Jurkat, Clone E6-1 (cell line): ENCODE measurements around the gene RING1.
"Not testable (repeated sequence)": the region's sequence is repeated elsewhere in the genome, so short reads cannot be mapped to it uniquely, and the experiment has no call there.

Experiments
- DNase-seq: peaks from one replicate; pipeline ENCODE4 v3.0.0-alpha.2; 2011; ENCODE audit warnings: low read depth, low spot score
- H3K4me3 ChIP-seq: 2 replicates; pipeline ENCODE4 v1.5.1; 2011; ENCODE audit warnings: mild to moderate bottlenecking, low read length, control low read depth, moderate library complexity

RING1 gene

GRCh38 chr6:33217246-33217645 lies 8.9 kb downstream of the RING1 start:
- H3K4me3 ChIP-seq = no peak overlapping the region
- no peak for DNase-seq

GRCh38 chr6:33217681-33218080 lies 9.4 kb downstream of the RING1 start:
- no peak overlapping the region for H3K4me3 ChIP-seq

GRCh38 chr6:33226503-33227120 lies 18.3 kb downstream of the RING1 start:
- not testable (repeated sequence) for DNase-seq

More at GRCh38 chr6:33217681-33218080, 9.4 kb downstream of the RING1 start:
- no peak for DNase-seq

GRCh38 chr6:33235221-33235634 lies 26.9 kb downstream of the RING1 start:
- no peak for DNase-seq
- no peak overlapping the region for H3K4me3 ChIP-seq

More at GRCh38 chr6:33226503-33227120, 18.3 kb downstream of the RING1 start:
- H3K4me3 ChIP-seq = not testable (repeated sequence)

GRCh38 chr6:33236328-33236727 lies 28.0 kb downstream of the RING1 start:
- DNase-seq = no peak
- H3K4me3 ChIP-seq = no peak overlapping the region

GRCh38 chr6:33236852-33237251 lies 28.6 kb downstream of the RING1 start:
- no peak for DNase-seq
- no peak overlapping the region for H3K4me3 ChIP-seq

GRCh38 chr6:33237741-33238140 lies 29.4 kb downstream of the RING1 start:
- no peak overlapping the region for H3K4me3 ChIP-seq
- no peak for DNase-seq

GRCh38 chr6:33241968-33242367 lies 33.7 kb downstream of the RING1 start:
- no peak for DNase-seq
- H3K4me3 ChIP-seq = no peak overlapping the region

- no peak overlapping the region for H3K4me3 ChIP-seq
- no peak for DNase-seq
These were observed 35.2 kb downstream of the RING1 start for GRCh38 chr6:33243476-33243875.

GRCh38 chr6:33247977-33248642 lies 39.8 kb downstream of the RING1 start:
- H3K4me3 ChIP-seq = peak overlapping the region; percentile 74
- peak; percentile 88 for DNase-seq

GRCh38 chr6:33248643-33248931 lies 40.3 kb downstream of the RING1 start:
- DNase-seq = no peak
- peak overlapping the region; percentile 74 for H3K4me3 ChIP-seq

GRCh38 chr6:33248932-33249731 lies 40.8 kb downstream of the RING1 start:
- peak overlapping the region; percentile 74 for H3K4me3 ChIP-seq
- DNase-seq = peak; percentile 99

GRCh38 chr6:33249732-33250630 lies 41.7 kb downstream of the RING1 start:
- H3K4me3 ChIP-seq = peak overlapping the region; percentile 74
- DNase-seq = no peak

GRCh38 chr6:33250731-33251130 lies 42.4 kb downstream of the RING1 start:
- no peak for DNase-seq
- no peak overlapping the region for H3K4me3 ChIP-seq

- no peak overlapping the region for H3K4me3 ChIP-seq
These were observed 43.2 kb downstream of the RING1 start for GRCh38 chr6:33251395-33252012.

GRCh38 chr6:33252759-33253158 lies 44.5 kb downstream of the RING1 start:
- no peak for DNase-seq
- no peak overlapping the region for H3K4me3 ChIP-seq

More at GRCh38 chr6:33251395-33252012, 43.2 kb downstream of the RING1 start:
- DNase-seq = no peak

- no peak overlapping the region for H3K4me3 ChIP-seq
- DNase-seq = no peak
These were observed 46.3 kb downstream of the RING1 start for GRCh38 chr6:33254591-33254990.

- DNase-seq = peak; percentile 50
These were observed 50.7 kb downstream of the RING1 start for GRCh38 chr6:33259032-33259431.

More at GRCh38 chr6:33259032-33259431, 50.7 kb downstream of the RING1 start:
- no peak overlapping the region; the same call in 1 of the 2 replicates for H3K4me3 ChIP-seq
